Measurements from ENCODE around the gene COL4A4. TPM values are rescaled to one million over a fixed set of nuclear protein-coding genes. Genes with fewer than 3 reads are reported as not detected.

COL4A4 gene
- total and polyA plus RNA-seq, 7 experiments from 2014 or later, result 0.08 to 0.39 (median 0.19) TPM; not detected in 3

- H3K36me3 Mint-ChIP-seq, result no peaks in the 10 kb centered on the region
- CTCF ChIA-PET, result interaction anchor here (0.7 kb wide), 1 partner anchor 631 kb away, joined by 3 read pairs; no protein-coding TSS in a partner anchor
- no peak overlapping the region for H3K27ac ChIP-seq (ENCODE audit: low read depth, low read length)
- DNase-seq (no peak), ATAC-seq (no peak)
- H3K4me3 ChIP-seq (ENCODE audit: low read length), result no peak overlapping the region
- no peaks in the 10 kb centered on the region for H3K4me1 ChIP-seq (ENCODE audit: control insufficient read depth in 2 of 2, insufficient read depth in 2 of 2, low read length in 2 of 2)
- no peaks in the 10 kb centered on the region for H3K9me3 ChIP-seq (ENCODE audit: control insufficient read depth in 2 of 3, low read length in 3 of 3)
- POLR2A ChIA-PET, result no interaction called here
- H3K27ac Mint-ChIP-seq, result no peak overlapping the region
- H3K4me1 Mint-ChIP-seq, result no peaks in the 10 kb centered on the region
- intact Hi-C loops (cut with micrococcal nuclease), result no loop called here
- no peaks in the 10 kb centered on the region for H3K27me3 ChIP-seq (ENCODE audit: control insufficient read depth in 2 of 2, insufficient read depth in 2 of 2, low read length in 2 of 2)
- H3K27me3 Mint-ChIP-seq, result peaks cover 0 to 29% (median 0%) of the 10 kb centered on the region in 5 donors
- H3K36me3 ChIP-seq (ENCODE audit: control insufficient read depth in 2 of 3, insufficient read depth in 3 of 3, low read length in 3 of 3), result no peaks in the 10 kb centered on the region
- H3K4me3 Mint-ChIP-seq, result no peak overlapping the region
- no peaks in the 10 kb centered on the region for H3K9me3 Mint-ChIP-seq
Observed at GRCh38 chr2:227134591-227134990, 29.4 kb downstream of the COL4A4 start.

GRCh38 chr2:227132986-227133385 lies 31.0 kb downstream of the COL4A4 start:
- Mint-ChIP-seq H3K4me3 (no peak overlapping the region), H3K27ac (no peak overlapping the region), H3K4me1 (no peaks in the 10 kb centered on the region), H3K27me3 (peaks cover 2 to 39% (median 11%) of the 10 kb centered on the region in 5 donors), H3K36me3 (no peaks in the 10 kb centered on the region), H3K9me3 (no peaks in the 10 kb centered on the region)
- H3K27me3 ChIP-seq (ENCODE audit: control insufficient read depth in 2 of 2, insufficient read depth in 2 of 2, low read length in 2 of 2), result no peaks in the 10 kb centered on the region
- no peak overlapping the region for H3K4me3 ChIP-seq (ENCODE audit: low read length)
- ATAC-seq (no peak), DNase-seq (no peak)
- ChIA-PET CTCF (no interaction called here), POLR2A (no interaction called here)
- no peaks in the 10 kb centered on the region for H3K4me1 ChIP-seq (ENCODE audit: control insufficient read depth in 2 of 2, insufficient read depth in 2 of 2, low read length in 2 of 2)
- no peaks in the 10 kb centered on the region for H3K36me3 ChIP-seq (ENCODE audit: control insufficient read depth in 2 of 3, insufficient read depth in 3 of 3, low read length in 3 of 3)
- intact Hi-C loops (cut with micrococcal nuclease), result no loop called here
- no peak overlapping the region for H3K27ac ChIP-seq (ENCODE audit: low read depth, low read length)
- no peaks in the 10 kb centered on the region for H3K9me3 ChIP-seq (ENCODE audit: control insufficient read depth in 2 of 3, low read length in 3 of 3)

- intact Hi-C loops (cut with micrococcal nuclease), result loop anchor here (1.0 kb wide), 2 partner anchors 108 to 636 kb away; no protein-coding TSS in a partner anchor
- H3K4me3 Mint-ChIP-seq, result no peak overlapping the region
- no peaks in the 10 kb centered on the region for H3K4me1 Mint-ChIP-seq
- no peaks in the 10 kb centered on the region for H3K27me3 ChIP-seq (ENCODE audit: control insufficient read depth in 2 of 2, insufficient read depth in 2 of 2, low read length in 2 of 2)
- no peaks in the 10 kb centered on the region for H3K9me3 Mint-ChIP-seq
- no peak for ATAC-seq
- ChIA-PET POLR2A (interaction anchor here (0.7 kb wide), 1 partner anchor 1468 kb away, joined by 3 read pairs; no protein-coding TSS in a partner anchor), CTCF (interaction anchor here (0.6 kb wide), 1 partner anchor 236 kb away, joined by 4 read pairs; no protein-coding TSS in a partner anchor)
- H3K9me3 ChIP-seq (ENCODE audit: control insufficient read depth in 2 of 3, low read length in 3 of 3), result no peaks in the 10 kb centered on the region
- no peak for DNase-seq
- H3K36me3 Mint-ChIP-seq, result no peaks in the 10 kb centered on the region
- peaks cover 6 to 35% (median 15%) of the 10 kb centered on the region in 5 donors for H3K27me3 Mint-ChIP-seq
- no peaks in the 10 kb centered on the region for H3K36me3 ChIP-seq (ENCODE audit: control insufficient read depth in 2 of 3, insufficient read depth in 3 of 3, low read length in 3 of 3)
- no peak overlapping the region for H3K4me3 ChIP-seq (ENCODE audit: low read length)
- H3K27ac ChIP-seq (ENCODE audit: low read depth, low read length), result no peak overlapping the region
- H3K27ac Mint-ChIP-seq, result no peak overlapping the region
- H3K4me1 ChIP-seq (ENCODE audit: control insufficient read depth in 2 of 2, insufficient read depth in 2 of 2, low read length in 2 of 2), result no peaks in the 10 kb centered on the region
Observed at GRCh38 chr2:227130636-227131035, 33.4 kb downstream of the COL4A4 start.

GRCh38 chr2:227127201-227127600 lies 36.8 kb downstream of the COL4A4 start:
- Mint-ChIP-seq H3K36me3 (no peaks in the 10 kb centered on the region), H3K9me3 (no peaks in the 10 kb centered on the region), H3K4me3 (no peak overlapping the region), H3K27ac (no peak overlapping the region), H3K27me3 (peaks cover 9 to 41% (median 18%) of the 10 kb centered on the region in 5 donors), H3K4me1 (no peaks in the 10 kb centered on the region)
- Histone ChIP-seq H3K4me3 (ENCODE audit: low read length) (no peak overlapping the region), H3K36me3 (ENCODE audit: control insufficient read depth in 2 of 3, insufficient read depth in 3 of 3, low read length in 3 of 3) (no peaks in the 10 kb centered on the region), H3K9me3 (ENCODE audit: control insufficient read depth in 2 of 3, low read length in 3 of 3) (no peaks in the 10 kb centered on the region), H3K27ac (ENCODE audit: low read depth, low read length) (no peak overlapping the region), H3K27me3 (ENCODE audit: control insufficient read depth in 2 of 2, insufficient read depth in 2 of 2, low read length in 2 of 2) (no peaks in the 10 kb centered on the region), H3K4me1 (ENCODE audit: control insufficient read depth in 2 of 2, insufficient read depth in 2 of 2, low read length in 2 of 2) (no peaks in the 10 kb centered on the region)
- DNase-seq (no peak), ATAC-seq (no peak)
- intact Hi-C loops (cut with micrococcal nuclease), result no loop called here
- POLR2A ChIA-PET, result no interaction called here
- CTCF ChIA-PET, result no interaction called here

- ATAC-seq (no peak), DNase-seq (no peak)
- no peak overlapping the region for H3K4me3 Mint-ChIP-seq
- H3K27me3 Mint-ChIP-seq, result peaks cover 9 to 35% (median 18%) of the 10 kb centered on the region in 5 donors
- intact Hi-C loops (cut with micrococcal nuclease), result no loop called here
- H3K4me1 ChIP-seq (ENCODE audit: control insufficient read depth in 2 of 2, insufficient read depth in 2 of 2, low read length in 2 of 2), result no peaks in the 10 kb centered on the region
- no peaks in the 10 kb centered on the region for H3K4me1 Mint-ChIP-seq
- H3K27me3 ChIP-seq (ENCODE audit: control insufficient read depth in 2 of 2, insufficient read depth in 2 of 2, low read length in 2 of 2), result no peaks in the 10 kb centered on the region
- ChIA-PET CTCF (no interaction called here), POLR2A (no interaction called here)
- H3K9me3 ChIP-seq (ENCODE audit: control insufficient read depth in 2 of 3, low read length in 3 of 3), result no peaks in the 10 kb centered on the region
- no peaks in the 10 kb centered on the region for H3K9me3 Mint-ChIP-seq
- H3K4me3 ChIP-seq (ENCODE audit: low read length), result no peak overlapping the region
- H3K27ac ChIP-seq (ENCODE audit: low read depth, low read length), result no peak overlapping the region
- no peak overlapping the region for H3K27ac Mint-ChIP-seq
- H3K36me3 Mint-ChIP-seq, result no peaks in the 10 kb centered on the region
- no peaks in the 10 kb centered on the region for H3K36me3 ChIP-seq (ENCODE audit: control insufficient read depth in 2 of 3, insufficient read depth in 3 of 3, low read length in 3 of 3)
Observed at GRCh38 chr2:227125506-227125905, 38.5 kb downstream of the COL4A4 start.

- Mint-ChIP-seq H3K9me3 (no peaks in the 10 kb centered on the region), H3K4me3 (no peak overlapping the region), H3K27me3 (peaks cover 11 to 34% (median 18%) of the 10 kb centered on the region in 5 donors), H3K4me1 (no peaks in the 10 kb centered on the region), H3K36me3 (no peaks in the 10 kb centered on the region), H3K27ac (no peak overlapping the region)
- DNase-seq (no peak), ATAC-seq (no peak)
- Histone ChIP-seq H3K36me3 (ENCODE audit: control insufficient read depth in 2 of 3, insufficient read depth in 3 of 3, low read length in 3 of 3) (no peaks in the 10 kb centered on the region), H3K4me1 (ENCODE audit: control insufficient read depth in 2 of 2, insufficient read depth in 2 of 2, low read length in 2 of 2) (no peaks in the 10 kb centered on the region), H3K9me3 (ENCODE audit: control insufficient read depth in 2 of 3, low read length in 3 of 3) (no peaks in the 10 kb centered on the region), H3K4me3 (ENCODE audit: low read length) (no peak overlapping the region), H3K27me3 (ENCODE audit: control insufficient read depth in 2 of 2, insufficient read depth in 2 of 2, low read length in 2 of 2) (no peaks in the 10 kb centered on the region), H3K27ac (ENCODE audit: low read depth, low read length) (no peak overlapping the region)
- intact Hi-C loops (cut with micrococcal nuclease), result no loop called here
- ChIA-PET CTCF (no interaction called here), POLR2A (no interaction called here)
Observed at GRCh38 chr2:227124811-227125210, 39.2 kb downstream of the COL4A4 start.

- CTCF ChIA-PET, result no interaction called here
- ATAC-seq (no peak), DNase-seq (no peak)
- POLR2A ChIA-PET, result no interaction called here
- Histone ChIP-seq H3K36me3 (ENCODE audit: control insufficient read depth in 2 of 3, insufficient read depth in 3 of 3, low read length in 3 of 3) (no peaks in the 10 kb centered on the region), H3K9me3 (ENCODE audit: control insufficient read depth in 2 of 3, low read length in 3 of 3) (no peaks in the 10 kb centered on the region), H3K4me3 (ENCODE audit: low read length) (no peak overlapping the region), H3K4me1 (ENCODE audit: control insufficient read depth in 2 of 2, insufficient read depth in 2 of 2, low read length in 2 of 2) (no peaks in the 10 kb centered on the region), H3K27me3 (ENCODE audit: control insufficient read depth in 2 of 2, insufficient read depth in 2 of 2, low read length in 2 of 2) (no peaks in the 10 kb centered on the region), H3K27ac (ENCODE audit: low read depth, low read length) (no peak overlapping the region)
- no peak overlapping the region for H3K27ac Mint-ChIP-seq
- no peak overlapping the region for H3K4me3 Mint-ChIP-seq
- intact Hi-C loops (cut with micrococcal nuclease), result no loop called here
- H3K4me1 Mint-ChIP-seq, result no peaks in the 10 kb centered on the region
- no peaks in the 10 kb centered on the region for H3K36me3 Mint-ChIP-seq
- H3K27me3 Mint-ChIP-seq, result peaks cover 11 to 26% (median 13%) of the 10 kb centered on the region in 5 donors
- no peaks in the 10 kb centered on the region for H3K9me3 Mint-ChIP-seq
Observed at GRCh38 chr2:227123697-227124096, 40.3 kb downstream of the COL4A4 start.
